Measurements from ENCODE around the gene PRR9.
A peak's percentile ranks its signal among the peaks of the same experiment; 100 is the strongest.
"Not testable (repeated sequence)": the region's sequence is repeated elsewhere in the genome, so short reads cannot be mapped to it uniquely, and the experiment has no call there.

Gene PRR9

GRCh38 chr1:153212201-153212600 is 5.2 kb upstream of the PRR9 start:
- H3K4me3 ChIP-seq (ENCODE audit: low read depth, low read length): no peak overlapping the region
- TF ChIP-seq, protein P1, sequence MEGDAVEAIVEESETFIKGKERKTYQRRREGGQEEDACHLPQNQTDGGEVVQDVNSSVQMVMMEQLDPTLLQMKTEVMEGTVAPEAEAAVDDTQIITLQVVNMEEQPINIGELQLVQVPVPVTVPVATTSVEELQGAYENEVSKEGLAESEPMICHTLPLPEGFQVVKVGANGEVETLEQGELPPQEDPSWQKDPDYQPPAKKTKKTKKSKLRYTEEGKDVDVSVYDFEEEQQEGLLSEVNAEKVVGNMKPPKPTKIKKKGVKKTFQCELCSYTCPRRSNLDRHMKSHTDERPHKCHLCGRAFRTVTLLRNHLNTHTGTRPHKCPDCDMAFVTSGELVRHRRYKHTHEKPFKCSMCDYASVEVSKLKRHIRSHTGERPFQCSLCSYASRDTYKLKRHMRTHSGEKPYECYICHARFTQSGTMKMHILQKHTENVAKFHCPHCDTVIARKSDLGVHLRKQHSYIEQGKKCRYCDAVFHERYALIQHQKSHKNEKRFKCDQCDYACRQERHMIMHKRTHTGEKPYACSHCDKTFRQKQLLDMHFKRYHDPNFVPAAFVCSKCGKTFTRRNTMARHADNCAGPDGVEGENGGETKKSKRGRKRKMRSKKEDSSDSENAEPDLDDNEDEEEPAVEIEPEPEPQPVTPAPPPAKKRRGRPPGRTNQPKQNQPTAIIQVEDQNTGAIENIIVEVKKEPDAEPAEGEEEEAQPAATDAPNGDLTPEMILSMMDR (IDR thresholded peaks at IDR 0.05; ENCODE audit: insufficient read depth, low read depth, low read length, missing control alignments): no peak
- DNase-seq (ENCODE audit: low read depth): no peak

DNA sequence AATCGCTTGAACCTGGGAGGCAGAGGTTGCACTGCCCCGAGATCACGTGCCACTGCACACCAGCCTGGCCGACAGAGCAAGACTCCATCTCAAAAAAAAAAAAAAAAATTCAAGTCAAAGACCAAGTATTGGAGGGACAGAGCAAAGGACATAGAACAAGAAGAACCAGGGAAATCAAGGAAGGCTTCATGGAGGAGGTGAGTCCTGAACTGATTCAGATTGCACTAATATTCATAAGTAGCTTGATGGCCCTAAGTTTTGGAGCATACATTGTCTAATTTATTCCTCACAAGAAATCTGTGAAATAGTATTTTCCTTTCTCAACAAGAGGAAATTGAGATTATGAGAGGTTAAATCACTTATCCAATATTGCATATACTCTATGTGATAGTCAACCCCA is 3.9 kb upstream of the PRR9 start:
- H3K4me3 ChIP-seq (ENCODE audit: low read depth, low read length): no peak overlapping the region
- no peak for DNase-seq (ENCODE audit: low read depth)
- TF ChIP-seq, protein P1 (IDR thresholded peaks at IDR 0.05; ENCODE audit: insufficient read depth, low read depth, low read length, missing control alignments): no peak

- no peak overlapping the region for H3K4me3 ChIP-seq (ENCODE audit: low read depth, low read length)
- DNase-seq (ENCODE audit: low read depth): no peak
- TF ChIP-seq, protein P1 (IDR thresholded peaks at IDR 0.05; ENCODE audit: insufficient read depth, low read depth, low read length, missing control alignments): no peak
Measured at GRCh38 chr1:153217744-153218416, 496 bp downstream of the PRR9 start.

DNA sequence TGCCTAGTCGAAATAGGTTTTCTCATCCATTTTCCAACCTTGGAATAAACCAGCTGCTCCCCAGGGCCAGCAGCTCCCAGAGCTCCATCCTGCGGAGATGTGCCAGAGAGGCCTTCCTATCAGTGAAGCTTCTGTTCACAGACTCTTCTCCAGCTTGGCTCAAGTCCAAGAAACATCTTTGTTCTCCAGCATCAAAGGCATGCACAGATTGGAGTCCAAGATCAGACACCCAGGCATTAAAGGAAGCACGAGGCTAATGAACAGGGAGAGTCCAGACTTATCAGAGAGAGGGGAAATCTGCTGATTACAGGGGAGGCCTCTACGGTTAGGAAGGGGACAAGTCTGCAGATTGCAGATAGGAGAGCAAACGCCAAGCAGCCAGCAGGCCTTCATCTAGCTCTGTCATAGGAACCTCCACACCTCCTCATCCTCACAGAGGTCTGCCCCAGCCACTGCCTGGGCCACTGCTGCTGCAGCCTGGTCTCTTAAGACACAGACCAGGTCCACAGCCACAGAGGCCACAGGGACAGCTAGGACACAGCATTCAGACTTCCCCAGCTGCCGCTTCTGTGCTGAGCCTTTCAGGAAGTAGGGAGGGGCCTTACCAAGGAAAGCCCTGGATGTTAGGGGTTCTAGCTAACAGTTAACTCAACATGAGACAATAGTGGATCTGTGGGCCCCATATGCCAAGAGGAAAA is 3.4 kb downstream of the PRR9 start:
- no peak overlapping the region for H3K4me3 ChIP-seq (ENCODE audit: low read depth, low read length)
- DNase-seq (ENCODE audit: low read depth): no peak
- TF ChIP-seq, protein P1 (IDR thresholded peaks at IDR 0.05; ENCODE audit: insufficient read depth, low read depth, low read length, missing control alignments): no peak

DNA sequence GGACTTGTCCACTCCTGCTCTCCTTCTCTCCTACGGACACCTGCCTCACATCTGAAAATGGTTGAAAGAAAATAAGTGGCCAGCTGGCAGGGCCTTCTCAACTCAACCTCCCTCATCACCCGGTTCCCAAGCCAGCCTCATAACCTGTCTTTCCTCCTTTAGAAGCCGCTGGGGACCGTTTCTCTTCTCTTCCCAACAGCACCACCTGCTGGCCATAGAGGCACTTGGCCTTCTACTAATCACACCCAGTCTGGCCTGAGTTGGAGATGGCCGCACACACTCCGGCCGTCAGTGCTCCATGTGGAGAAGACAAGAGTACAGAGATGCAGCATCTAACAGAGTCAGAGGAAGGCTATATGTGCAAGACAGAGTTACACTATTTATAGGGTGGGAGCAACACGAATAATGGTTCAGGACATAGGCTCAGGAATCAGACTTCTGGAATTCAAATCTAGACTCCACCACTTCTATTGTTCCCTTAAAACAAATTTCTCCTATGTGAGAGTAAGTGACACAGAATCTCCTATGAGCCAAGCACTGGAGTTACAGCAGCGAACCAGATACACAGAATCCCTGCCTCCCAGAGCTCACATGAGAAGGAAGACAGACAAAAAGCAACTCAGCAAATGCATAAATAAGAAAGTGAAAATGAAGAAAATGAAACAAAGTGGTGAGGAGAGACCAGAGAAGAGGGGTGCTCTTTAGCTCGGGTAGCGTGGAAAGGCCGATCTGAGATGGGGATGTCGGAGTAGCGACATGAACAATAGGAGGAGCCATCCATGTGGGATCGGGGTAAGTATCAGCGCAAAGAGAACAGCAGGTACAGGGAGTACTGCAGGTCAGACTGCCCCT is 5.9 kb downstream of the PRR9 start:
- TF ChIP-seq, protein P1 (IDR thresholded peaks at IDR 0.05; ENCODE audit: insufficient read depth, low read depth, low read length, missing control alignments): peak; percentile 61
- H3K4me3 ChIP-seq (ENCODE audit: low read depth, low read length): not testable (repeated sequence)
- peak; percentile 64 for DNase-seq (ENCODE audit: low read depth)

DNA sequence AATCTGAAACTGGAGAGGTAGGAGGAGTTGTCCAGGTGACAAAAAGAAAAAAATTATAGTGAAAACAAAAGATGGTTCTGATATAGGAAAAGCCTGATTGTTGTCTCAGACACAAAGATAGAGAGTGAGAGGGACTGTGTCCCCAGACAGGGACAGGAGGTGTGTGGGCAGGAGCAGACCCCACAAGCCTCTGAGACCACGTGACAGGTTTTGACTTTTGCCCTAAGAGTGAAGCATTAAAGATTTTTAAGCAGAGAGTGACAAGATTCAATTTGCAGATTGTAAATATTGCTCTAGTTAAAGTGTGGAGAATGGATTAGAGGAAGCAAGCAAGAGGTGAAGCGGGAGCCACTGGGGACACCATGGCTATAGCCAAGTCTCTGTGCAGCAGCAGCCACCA is 10.4 kb downstream of the PRR9 start:
- TF ChIP-seq, protein P1 (IDR thresholded peaks at IDR 0.05; ENCODE audit: insufficient read depth, low read depth, low read length, missing control alignments): no peak
- H3K4me3 ChIP-seq (ENCODE audit: low read depth, low read length): no peak overlapping the region
- DNase-seq (ENCODE audit: low read depth): no peak
